Measurements from ENCODE around the gene GNPTAB.

Gene GNPTAB

DNA sequence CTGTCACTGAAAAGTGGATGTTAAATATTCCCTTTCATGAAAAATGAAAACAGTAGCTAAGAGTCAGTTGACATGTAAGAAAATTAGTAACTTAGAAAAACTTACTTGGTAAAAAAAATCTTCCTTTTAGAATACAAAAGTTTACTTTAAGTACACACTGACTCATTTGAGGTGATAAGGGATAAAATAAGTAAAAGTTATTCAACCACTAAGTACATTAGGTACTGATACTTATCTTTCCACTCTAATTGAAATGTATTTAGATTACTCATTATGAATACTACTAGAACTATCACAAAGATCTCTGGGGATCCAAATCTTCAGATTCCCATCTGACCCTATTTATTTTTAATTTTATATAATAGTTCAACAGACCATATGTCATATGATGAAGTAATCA lies 103.7 kb downstream of the GNPTAB start:
- DNase-seq: no peak

DNA sequence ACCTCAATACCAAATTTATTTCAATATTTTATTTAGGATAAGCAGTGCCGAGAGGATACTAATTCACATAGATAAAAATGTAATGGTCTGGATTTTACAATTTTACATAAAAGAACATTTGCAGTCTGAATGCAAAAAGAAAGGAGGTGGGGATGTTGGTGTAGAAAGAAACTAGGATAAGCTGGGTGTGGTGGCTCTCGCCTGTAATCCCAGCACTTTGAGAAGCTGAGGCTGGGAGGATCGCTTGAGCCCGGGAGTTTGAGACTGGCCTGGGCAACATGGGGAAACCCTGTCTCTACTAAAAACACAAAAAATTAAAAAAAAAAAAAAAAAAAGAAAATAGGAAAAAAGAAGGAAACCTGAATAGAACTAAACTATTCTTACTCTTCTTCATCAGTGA lies 108.4 kb downstream of the GNPTAB start:
- no peak for DNase-seq

DNA sequence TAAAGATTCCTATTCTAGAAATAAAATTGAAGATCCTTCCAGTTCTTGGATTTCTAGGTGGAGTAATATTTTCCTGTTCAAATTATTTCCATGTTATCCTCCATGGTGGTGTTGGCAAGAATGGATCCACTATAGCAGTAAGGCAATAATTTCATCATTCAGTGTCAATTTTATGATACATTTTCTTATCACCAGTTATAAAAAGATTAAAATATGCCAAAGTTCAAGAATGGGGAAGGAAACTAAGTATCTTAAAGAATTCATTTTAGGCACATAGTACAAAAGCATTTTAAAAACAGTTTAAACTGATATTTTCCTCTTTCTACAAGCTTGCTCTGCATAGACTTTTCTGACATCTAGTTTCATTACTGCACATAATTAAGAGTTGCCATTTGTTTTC lies 110.6 kb downstream of the GNPTAB start:
- DNase-seq: no peak

DNA sequence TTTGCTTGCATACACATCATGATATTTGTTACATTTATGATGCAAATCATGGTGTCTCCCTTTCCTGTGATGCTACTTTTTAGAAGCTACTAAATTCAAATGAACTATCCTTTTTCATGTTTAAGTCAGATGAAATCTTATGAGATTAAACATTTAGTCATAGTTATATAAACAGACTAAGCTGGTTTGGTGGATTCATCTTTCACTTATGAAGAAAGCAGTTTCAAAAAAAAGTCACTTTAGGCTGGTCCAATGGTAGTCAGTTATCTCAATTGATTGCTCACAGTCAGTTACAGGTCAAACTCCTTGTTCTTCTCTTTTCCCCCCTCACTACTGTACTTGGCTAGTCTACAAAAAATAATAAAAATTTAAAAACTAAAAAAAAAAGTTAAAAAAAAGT lies 111.2 kb downstream of the GNPTAB start:
- DNase-seq: no peak

DNA sequence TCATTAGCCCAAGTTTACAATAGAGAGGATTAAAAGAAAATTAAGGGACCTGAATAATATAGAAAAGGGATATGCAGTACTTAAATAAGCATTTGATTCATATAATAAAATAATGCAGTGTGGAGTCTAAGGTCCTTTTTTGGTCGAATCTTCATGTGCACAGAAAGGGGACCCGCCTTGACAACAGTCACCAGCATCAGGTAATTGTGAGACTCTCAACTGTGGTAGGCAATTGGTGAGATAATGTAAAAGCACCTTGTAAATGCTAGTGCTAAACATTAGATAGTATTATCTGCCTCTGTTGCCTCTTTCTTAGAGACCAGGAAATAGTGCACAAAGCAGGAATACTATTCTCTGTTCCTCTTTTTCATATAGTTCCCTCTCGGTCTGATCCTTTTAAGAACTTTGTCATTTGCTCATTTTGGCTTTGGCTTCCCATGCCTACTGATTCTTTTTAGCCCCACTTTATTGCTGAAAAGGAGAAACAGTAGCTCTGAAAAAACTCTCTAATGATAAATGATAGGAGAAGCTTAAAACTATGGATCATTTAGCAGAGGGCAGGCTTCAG lies 115.8 kb downstream of the GNPTAB start:
- no peak for DNase-seq

DNA sequence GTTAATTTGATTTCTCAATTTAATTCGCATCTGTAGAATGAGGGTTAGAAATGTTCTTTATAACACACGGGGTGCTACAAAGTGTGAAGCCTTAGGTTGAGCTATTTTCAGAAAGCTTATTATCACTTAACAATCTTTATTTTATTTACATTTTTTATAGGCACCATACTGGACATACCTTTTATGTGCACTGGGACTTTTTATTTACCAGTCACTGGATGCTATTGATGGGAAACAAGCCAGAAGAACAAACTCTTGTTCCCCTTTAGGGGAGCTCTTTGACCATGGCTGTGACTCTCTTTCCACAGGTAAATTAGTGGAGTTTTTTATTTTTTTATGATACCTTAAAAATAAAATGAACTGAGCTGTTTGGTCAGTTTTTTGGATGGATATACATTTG lies 116.8 kb downstream of the GNPTAB start:
- no peak for DNase-seq

DNA sequence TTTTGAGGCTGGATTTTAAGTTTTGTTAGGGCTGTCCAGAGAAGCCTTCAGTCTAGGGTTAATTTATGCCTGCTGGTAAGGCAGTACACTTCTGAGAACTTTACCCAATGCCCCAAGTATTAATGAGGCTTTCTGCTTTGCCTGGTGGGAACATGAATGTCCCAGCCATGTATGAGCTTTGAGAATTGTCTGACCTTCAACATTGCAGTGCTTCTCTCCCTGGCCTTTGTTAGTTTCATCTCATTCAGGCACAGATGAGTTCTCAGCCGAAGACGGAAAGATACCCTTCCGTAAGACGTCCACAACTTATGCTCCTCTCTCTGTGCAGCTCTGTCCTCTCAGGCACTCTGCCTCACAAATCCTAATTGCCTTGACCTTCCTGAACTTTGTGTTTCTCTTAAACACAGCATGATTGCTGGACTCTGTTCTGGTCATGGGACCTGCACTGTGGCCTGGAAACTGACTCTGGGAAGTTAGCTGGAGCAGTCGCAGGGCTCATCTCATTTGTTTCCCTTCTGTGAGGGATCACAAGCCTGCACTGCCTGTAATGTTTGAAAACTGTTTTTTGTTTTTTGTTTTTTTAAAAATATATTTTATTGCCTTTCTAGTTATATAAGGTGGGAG lies 117.6 kb downstream of the GNPTAB start:
- no peak for DNase-seq

DNA sequence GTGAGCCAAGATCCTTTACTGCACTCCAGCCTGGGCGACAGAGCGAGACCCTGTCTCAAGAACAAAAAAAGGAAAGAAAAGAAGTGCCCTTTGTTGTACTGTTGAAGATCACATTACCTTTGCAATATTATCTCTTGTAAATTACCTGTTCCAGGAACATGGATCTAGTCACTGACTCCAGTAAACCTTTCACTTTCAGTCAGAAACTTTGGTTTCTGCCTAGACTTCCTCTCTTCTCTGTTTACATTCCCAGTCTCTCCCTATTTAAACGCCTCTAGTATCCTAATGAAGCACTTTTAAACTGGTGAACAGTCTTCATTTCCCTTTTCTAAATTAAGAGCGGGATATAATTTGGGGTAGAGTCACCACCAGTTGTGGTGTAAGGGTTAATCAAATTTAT lies 120.5 kb downstream of the GNPTAB start:
- DNase-seq: no peak

DNA sequence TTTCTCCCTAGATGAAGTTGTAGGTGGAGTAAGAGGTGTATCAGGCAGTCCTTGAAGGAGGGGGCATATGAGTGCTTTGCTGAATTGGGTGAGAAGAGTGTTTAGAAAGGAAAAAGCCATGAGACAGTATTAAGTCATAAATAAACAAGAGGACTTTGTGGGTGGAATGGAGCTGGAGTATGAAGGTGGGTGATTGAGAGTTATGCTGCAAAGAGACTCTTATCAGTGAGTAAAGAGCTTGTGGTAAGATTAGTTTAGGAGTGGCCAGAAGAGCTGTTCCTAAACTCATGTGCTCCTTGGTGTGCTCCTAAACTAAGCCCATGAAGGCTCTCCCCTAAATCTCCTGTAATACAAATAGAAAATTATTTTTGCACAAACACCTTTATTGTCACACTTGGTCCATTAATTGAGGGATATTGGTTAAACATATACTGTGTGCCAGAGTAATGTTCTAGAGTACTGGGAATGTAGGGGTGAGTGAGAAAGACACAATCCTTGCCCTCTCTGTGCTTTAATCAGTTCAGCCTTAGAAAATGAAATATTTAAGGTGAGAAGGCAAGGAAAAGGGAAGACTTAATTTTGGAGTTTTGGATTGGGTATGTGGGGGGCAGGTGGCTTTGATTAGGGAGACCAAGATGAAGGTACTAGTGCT lies 123.5 kb downstream of the GNPTAB start:
- DNase-seq: no peak

DNA sequence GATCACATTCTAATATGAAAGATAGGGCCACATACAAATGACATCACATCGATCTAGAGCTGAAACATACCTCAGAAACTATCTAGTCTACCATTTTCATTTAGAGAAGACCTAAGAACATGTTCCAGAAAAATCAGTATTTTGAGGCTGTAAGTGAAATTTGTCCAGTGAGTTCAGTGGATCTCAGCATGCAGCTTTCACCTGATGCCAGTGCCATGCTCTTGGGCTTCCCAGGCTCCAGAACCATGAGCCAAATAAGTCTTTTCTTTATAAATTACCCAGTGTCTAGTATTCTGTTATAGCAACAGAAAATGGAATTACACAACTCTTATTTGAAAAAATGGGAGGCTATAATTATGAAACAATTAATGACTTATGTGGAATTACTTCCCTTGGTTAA lies 124.4 kb downstream of the GNPTAB start:
- no peak for DNase-seq

DNA sequence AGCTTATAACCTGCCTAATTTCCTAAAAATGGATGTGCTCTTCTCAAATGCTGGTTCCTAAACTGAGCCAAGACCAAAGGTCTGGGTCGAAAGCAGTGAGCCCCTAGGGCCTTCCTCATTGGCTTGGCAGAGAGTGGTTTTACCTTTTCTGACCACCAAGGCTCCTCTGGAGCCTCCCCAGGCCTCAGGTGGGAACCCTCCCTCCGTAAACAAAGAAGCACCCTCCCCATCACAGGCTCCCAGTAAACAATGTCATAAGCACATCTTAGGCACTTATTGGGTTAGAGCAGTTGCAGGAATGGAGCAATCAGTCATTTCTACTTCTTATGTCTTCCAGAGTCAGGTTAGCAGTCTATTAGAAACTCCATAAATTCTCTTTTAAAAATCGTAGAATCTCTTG lies 127.3 kb downstream of the GNPTAB start:
- DNase-seq: no peak

DNA sequence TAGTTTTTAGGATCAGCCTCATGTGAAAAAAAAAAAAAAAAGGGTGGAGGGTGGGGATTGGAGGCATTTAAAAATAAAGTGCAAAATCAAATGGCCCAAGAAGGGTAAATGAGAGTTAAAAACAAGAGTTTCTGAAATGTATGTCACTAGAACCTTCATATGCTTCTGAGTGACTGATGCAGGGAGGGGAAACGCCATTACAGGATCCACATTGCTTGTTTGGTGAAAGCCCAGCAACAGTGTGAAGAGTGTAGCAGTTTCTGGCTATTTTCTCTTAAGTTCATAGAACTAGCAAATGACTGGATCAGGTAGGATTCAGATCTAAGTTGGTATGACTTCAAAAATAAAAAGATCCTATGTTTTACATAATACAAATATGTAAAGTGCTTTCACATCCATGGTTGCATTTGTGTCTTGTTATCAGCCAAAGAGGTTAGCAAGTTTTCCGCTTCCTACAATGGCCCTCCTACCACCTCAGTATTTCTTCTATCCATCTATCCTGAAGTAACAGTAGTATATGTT lies 130.4 kb downstream of the GNPTAB start:
- no peak for DNase-seq

DNA sequence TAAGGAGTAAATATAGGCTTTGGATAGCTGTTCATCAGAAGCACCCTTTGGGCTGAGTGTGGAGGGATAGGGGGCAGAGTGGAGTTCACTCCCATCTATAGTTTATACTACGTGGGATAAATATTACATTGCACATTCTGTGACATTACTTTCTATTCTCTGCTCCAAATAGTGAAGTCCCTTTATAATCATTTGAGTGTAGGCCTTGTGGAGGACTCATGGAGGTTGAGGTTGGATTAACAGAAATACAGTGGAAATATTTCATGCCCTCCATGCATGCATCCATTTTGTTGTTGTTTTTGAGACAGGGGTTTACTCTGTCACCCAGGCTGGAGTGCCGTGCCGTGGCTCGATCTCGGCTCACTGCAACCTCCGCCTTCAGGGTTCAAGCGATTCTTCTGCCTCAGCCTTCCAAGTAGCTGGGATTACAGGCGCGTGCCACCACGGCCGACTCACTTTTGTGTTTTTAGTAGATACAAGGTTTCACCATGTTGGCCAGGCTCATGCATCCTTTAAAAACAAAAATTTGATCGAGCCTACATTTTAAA lies 131.9 kb downstream of the GNPTAB start:
- DNase-seq: no peak

DNA sequence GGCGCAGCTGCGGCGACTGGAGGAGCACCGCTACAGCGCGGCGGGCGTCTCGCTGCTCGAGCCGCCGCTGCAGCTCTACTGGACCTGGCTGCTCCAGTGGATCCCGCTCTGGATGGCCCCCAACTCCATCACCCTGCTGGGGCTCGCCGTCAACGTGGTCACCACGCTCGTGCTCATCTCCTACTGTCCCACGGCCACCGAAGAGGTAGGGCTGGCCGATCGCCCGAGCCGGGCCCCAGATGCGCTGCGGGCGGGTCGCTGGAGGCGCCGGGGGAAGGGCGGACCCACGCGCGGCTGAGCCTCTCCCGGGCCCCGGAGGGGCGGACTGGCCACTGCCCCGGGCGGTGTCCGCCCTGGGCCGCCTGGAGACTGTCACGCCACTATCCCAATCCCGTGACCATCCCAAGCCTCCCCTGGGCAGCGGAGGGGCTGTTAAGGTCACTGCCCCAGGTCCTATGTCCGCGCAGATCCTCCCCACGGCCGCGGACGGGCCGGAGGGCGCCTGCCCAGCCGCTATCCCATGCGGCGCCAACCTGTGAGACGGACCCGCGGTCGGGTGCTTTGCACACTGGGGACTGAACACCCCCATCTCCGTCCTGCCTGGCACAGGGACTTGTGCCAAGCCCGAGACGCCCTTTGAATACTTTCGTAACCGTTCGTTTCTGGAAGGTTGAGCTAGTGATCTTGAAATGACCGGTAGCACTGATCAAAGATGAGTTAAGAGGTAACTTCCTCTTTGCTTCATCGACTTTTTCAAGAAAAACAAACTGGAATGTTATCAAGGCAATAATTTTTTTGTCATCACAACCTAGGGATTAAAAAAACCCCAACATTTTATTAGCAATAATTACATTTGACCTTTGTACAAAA lies 132.6 kb downstream of the GNPTAB start:
- DNase-seq: no peak

DNA sequence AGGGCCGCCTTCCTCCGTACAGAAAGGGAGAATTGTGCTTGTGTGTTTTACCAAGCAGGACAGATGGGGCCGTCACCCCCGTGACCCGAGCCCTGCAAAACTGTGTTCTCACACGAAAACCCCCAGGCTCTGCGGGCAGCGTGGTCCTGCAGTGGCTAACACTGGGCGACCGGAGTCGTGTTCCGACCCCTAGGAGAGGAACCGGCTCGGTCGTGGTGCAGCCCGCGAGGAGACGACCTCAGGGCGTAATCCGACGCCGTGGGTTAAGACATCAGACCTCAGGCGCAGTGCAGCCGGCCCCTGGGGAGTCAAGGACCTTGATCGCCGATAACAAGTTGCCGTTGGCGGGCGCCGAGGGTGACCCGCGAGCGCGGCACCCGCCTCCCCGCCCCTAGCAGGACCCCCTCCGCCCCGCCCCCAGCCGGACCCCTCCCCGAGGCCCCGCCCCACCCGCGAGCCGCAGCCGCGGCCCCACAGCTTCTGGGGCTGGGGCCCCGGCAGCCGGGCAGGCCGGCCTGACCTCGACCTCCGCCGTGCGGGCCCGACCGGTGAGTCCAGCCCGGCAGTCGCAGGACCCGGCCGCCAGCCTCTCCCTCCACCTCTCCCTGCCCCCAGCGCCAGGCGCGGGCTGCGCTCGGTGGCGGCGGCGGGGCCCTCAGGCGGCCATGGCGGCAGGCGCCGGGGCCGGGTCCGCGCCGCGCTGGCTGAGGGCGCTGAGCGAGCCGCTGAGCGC lies 133.4 kb downstream of the GNPTAB start, which contains the start of gene CHPT1:
TSS of gene CHPT1 (plus strand) at position 444 of the 733 bp plus-strand sequence. CDS start at position 666, 222 bp downstream.
- peak; percentile 45 for DNase-seq

DNA sequence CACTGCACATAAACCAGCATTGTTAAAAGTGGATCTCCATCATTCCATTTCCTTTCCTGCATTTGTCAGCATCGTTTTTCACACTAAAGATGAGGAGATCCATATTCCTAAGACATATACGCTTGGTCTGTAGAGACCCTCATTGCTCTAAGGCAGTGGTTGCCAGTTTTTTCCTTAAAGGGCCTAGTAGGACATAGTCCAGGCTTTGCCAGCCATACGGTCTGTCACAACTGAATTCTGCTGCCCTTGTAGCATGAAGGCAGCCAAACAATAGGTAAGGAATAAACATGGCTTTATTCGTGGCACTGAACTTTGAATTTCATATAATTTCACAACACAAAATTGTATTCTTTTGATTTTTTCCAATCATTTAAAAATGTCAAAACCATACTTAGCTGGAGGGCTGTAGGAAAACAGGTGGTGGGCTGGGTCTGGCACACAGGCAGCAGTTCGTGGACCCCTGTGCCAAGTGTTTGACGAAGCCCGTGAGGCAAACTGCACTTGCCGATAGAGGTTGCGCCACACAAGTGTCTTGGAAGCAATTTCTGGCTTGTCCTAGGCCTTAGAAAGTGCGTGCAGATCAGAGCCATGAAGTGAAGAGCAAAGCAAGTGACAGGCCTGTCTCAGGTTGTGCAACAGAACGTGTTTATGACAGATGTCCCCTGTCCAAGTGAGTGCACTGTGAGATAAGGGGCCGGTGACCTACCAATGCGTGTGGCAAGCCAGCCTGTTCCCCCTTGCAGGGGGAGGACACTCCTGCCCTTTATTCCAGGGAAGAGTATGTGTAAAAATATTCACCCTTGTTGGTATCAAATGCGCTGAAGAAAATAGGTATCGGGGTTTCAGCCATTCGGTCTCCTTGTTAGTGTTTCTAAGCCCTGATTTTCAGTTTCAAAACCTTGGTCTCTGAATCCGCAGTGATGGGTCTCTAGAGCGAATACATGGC lies 134.2 kb downstream of the GNPTAB start:
- DNase-seq: no peak

DNA sequence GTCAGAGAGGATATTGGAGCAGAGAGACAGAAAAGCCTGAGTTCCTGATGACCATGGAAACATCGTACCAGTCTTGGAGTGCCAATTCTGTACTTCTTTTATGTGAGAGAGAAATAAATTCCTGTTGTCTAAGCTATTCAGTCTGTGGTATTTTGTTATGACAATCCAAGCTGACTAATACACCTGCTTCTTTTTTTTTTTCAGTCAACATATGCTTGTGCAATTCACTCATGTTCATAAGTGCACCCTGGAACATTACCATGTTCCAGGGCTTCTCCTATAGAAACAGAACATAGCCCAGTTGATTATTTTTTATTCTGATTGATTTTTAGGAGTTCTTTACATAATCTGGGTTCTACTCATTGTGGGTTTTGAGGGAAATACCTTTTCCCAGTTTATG lies 135.1 kb downstream of the GNPTAB start:
- no peak for DNase-seq
